Breast epithelium (tissue), 4 donors: ENCODE results near the gene CCL21. TPM values are rescaled to one million over a fixed set of nuclear protein-coding genes. Genes with fewer than 3 reads are reported as not detected.

Experiments
- DNase-seq, 2 donors: peaks; one replicate each; pipeline ENCODE4 v3.0.0-alpha.2; 2019; ENCODE audit warnings: low spot score in 2 of 2
- H3K27ac ChIP-seq, 2 donors: fragments of 200-600 bp; sonication (generic) in 1 of 2; one replicate each; pipeline ENCODE4 v1.5.1; 2016 to 2019; ENCODE audit warnings: mild to moderate bottlenecking in 1 of 2
- H3K27me3 ChIP-seq, 2 donors: fragments of 200-600 bp; sonication (generic) in 1 of 2; one replicate each; pipeline versions ENCODE4 v1.5.1 to v1.6.0; 2017 to 2019; ENCODE audit warnings: control low read depth in 1 of 2, mild to moderate bottlenecking in 1 of 2
- H3K36me3 ChIP-seq: fragments of 200-600 bp; one replicate; pipeline ENCODE4 v1.5.1; 2019
- H3K4me1 ChIP-seq, 2 donors: fragments of 200-600 bp; sonication (generic); one replicate each; pipeline ENCODE4 v1.5.1; 2016 to 2019; ENCODE audit warnings: control low read depth in 1 of 2
- H3K4me3 ChIP-seq, 3 donors: fragments of 200-600 bp; sonication (generic); 1 replicate in 2 of 3; 2 replicates in 1 of 3; pipeline ENCODE4 v1.5.1; 2016 to 2019; ENCODE audit warnings: mild to moderate bottlenecking in 3 of 3, moderate library complexity in 2 of 3
- H3K9me3 ChIP-seq, 2 donors: fragments of 200-600 bp; sonication (generic) in 1 of 2; one replicate each; pipeline ENCODE4 v1.5.1; 2016 to 2019; ENCODE audit warnings: control low read depth in 1 of 2
- POLR2A ChIP-seq: fragments of 450-650 bp; IDR thresholded peaks from one replicate; pipeline ENCODE4 v1.6.1; 2016; ENCODE audit warnings: antibody characterized with exemption, mild to moderate bottlenecking, moderate library complexity
- POLR2AphosphoS5 ChIP-seq, 3 donors: sonication (generic); formaldehyde crosslinking; IDR thresholded peaks; one replicate each; pipeline ENCODE4 v1.6.1; 2017; ENCODE audit warnings: antibody characterized with exemption in 3 of 3
- intact Hi-C: fragments of 100-400 bp; cut with DNase I; formaldehyde crosslinking; loops from one replicate; pipeline ENCODE4 v1.15.1; 2023; ENCODE audit warnings: low total_unique reads
- total RNA-seq, 3 donors: library from RNA; depleted of rRNA; stranded (reverse); fragments of >200 nt; gene quantifications; one replicate each; pipeline ENCODE4 v1.1.0, GENCODE V29; 2016
- TF ChIP-seq, protein P1 (sequence below), 3 donors: fragments of 450-650 bp; IDR thresholded peaks; one replicate each; pipeline ENCODE4 v1.5.1; 2016 to 2017; ENCODE audit warnings: antibody characterized with exemption in 3 of 3, mild to moderate bottlenecking in 3 of 3, moderate library complexity in 3 of 3

CCL21 gene
- total RNA-seq, 3 donors from 2014 or later, result 5.9 to 84.9 (median 12.0) TPM

DNA sequence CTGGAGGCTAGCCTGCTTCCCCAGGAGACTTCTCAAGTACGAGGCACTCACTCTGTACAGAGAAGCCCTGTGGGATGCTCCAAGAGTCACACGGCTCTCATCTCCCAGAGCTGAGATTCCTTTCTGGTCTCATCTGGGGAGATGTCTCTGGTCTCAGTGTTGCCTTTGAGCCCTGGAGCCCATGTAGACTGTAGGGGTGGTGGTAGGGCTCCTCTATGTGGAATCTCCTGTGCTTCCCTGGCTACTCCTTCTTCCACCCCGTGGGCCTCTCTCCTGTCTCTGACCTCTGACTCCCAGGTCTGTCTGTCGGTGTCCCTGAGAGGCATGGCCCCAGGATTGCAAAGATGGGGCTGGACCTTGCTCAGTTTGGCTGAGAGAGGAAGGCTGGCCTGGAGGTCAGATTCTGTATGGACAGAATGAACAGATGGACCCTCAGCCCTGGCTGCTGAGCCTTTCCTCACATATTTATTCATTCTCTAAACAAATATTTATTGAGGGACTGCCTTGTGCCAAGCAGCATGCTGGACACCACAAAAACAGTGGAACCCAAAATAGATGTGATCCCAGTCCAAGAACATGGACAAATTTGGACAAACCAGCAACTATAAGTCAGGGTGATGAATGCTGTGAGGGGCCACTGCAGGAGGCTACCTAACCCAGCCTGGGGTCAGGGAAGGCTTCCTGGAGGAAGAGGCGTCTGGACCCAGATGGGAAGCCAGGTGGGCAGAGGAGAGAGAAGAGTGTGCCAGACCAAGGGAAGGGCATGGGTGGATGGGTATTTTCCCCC is 21.4 kb downstream of the CCL21 start:
- Histone ChIP-seq H3K36me3 (no peaks in the 10 kb centered on the region), H3K27me3 (no peaks in the 10 kb centered on the region), H3K4me3 (no peak overlapping the region), H3K4me1 (no peaks in the 10 kb centered on the region), H3K9me3 (no peaks in the 10 kb centered on the region), H3K27ac (peak overlapping the region in 1 of 2 donors; percentile 38)
- intact Hi-C loops, result no loop called here
- DNase-seq, result no peak
- TF ChIP-seq, protein P1, sequence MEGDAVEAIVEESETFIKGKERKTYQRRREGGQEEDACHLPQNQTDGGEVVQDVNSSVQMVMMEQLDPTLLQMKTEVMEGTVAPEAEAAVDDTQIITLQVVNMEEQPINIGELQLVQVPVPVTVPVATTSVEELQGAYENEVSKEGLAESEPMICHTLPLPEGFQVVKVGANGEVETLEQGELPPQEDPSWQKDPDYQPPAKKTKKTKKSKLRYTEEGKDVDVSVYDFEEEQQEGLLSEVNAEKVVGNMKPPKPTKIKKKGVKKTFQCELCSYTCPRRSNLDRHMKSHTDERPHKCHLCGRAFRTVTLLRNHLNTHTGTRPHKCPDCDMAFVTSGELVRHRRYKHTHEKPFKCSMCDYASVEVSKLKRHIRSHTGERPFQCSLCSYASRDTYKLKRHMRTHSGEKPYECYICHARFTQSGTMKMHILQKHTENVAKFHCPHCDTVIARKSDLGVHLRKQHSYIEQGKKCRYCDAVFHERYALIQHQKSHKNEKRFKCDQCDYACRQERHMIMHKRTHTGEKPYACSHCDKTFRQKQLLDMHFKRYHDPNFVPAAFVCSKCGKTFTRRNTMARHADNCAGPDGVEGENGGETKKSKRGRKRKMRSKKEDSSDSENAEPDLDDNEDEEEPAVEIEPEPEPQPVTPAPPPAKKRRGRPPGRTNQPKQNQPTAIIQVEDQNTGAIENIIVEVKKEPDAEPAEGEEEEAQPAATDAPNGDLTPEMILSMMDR (IDR thresholded peaks at IDR 0.05), result no peak
- TF ChIP-seq POLR2A, result no peak
- no peak for TF ChIP-seq POLR2AphosphoS5 (IDR thresholded peaks at IDR 0.05)

DNA sequence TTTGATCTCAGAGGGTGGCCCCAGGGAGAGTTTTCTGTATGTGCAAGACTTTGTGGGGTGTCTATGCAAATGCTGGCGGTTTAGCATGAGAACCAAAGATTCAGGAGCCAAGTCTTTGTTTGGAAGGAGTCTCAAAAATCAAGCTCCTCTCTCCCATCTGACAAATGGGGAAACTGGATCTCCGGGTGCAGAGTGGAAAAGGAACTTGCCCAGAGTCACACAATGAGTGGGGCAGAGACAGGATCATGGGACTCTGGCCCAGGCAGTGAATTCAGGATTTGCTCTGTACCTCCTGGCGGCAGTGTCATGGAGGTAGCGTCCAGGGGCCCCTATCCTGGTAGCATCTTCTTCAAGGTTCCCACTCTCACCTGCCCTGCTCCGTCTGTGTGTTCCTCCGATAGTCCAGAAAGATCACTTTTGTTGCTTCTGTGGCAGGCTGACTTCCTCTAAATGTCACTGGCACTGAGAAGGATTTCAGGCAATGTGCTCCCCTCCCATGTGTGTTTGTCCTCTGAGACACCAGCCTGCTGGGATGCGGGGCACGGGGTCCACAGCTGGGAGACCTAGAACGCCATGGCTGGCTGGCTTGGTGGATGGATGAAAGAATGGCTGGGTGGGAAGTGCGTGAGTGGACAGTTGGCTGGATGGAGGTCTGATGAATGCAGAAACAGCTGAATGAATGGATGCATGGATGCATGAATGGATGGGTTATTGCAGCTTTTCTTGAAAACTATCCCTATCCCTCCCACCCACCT is 22.5 kb downstream of the CCL21 start:
- H3K4me1 ChIP-seq, result no peaks in the 10 kb centered on the region
- intact Hi-C loops, result no loop called here

DNA sequence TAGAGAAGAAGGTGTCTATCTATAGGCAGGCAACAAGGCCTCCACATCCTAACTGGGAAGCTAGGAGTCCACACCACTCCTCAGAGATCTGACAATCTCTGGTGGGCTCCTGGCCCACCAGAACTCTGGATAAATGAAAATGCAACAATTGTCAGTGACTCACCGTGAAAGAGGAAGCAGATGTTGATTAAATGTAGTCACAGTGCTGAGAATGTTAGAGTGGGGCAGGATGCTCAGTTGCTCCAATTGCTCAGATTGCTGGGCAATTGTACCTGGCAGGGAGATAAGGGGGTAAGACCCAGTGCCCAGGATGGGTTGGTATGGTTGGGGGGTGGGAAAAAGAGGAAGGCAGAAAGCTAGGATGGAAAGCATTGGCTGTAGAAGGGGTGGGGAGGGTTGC is 23.2 kb downstream of the CCL21 start:
- no peaks in the 10 kb centered on the region for H3K9me3 ChIP-seq
- no peaks in the 10 kb centered on the region for H3K36me3 ChIP-seq
- no peak for TF ChIP-seq POLR2A
- no peak for TF ChIP-seq POLR2AphosphoS5 (IDR thresholded peaks at IDR 0.05)
- TF ChIP-seq, protein P1 (IDR thresholded peaks at IDR 0.05), result no peak
- no peaks in the 10 kb centered on the region for H3K4me1 ChIP-seq
- no peaks in the 10 kb centered on the region for H3K27me3 ChIP-seq
- DNase-seq, result no peak
- H3K27ac ChIP-seq, result peak overlapping the region in 1 of 2 donors; percentile 85
- intact Hi-C loops, result no loop called here
- H3K4me3 ChIP-seq, result no peak overlapping the region

More for the DNA sequence above, 22.5 kb downstream of the CCL21 start:
- DNase-seq, result no peak
- no peaks in the 10 kb centered on the region for H3K27me3 ChIP-seq
- H3K36me3 ChIP-seq, result no peaks in the 10 kb centered on the region
- peak overlapping the region in 1 of 2 donors; percentile 61 for H3K27ac ChIP-seq
- H3K9me3 ChIP-seq, result no peaks in the 10 kb centered on the region
- TF ChIP-seq POLR2AphosphoS5 (IDR thresholded peaks at IDR 0.05) (no peak), POLR2A (no peak)
- TF ChIP-seq, protein P1 (IDR thresholded peaks at IDR 0.05), result no peak
- no peak overlapping the region for H3K4me3 ChIP-seq

DNA sequence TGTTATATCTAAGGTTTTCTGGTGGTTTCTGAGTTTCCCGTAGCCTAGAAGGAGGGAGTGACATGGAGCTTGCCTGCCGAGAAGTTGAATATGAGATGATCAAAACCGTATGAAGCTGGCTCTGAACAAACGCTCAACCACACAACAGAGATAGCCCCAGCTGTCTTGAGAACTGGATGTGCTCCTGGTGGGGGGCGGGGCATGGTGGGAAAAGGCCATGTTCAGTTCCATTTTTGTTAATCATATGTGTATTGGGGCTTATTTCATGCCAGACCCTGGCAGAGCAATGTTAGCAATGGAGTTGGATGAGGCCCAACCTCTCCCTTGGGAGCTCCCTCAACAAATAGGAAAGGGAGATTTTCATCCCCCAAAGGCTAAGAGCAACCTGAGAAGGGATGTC is 23.7 kb downstream of the CCL21 start:
- Histone ChIP-seq H3K27ac (peak overlapping the region in 1 of 2 donors; percentile 85), H3K9me3 (no peaks in the 10 kb centered on the region), H3K4me1 (no peaks in the 10 kb centered on the region), H3K36me3 (no peaks in the 10 kb centered on the region), H3K27me3 (no peaks in the 10 kb centered on the region), H3K4me3 (no peak overlapping the region)
- intact Hi-C loops, result no loop called here
- TF ChIP-seq, protein P1 (IDR thresholded peaks at IDR 0.05), result no peak
- TF ChIP-seq POLR2A (no peak), POLR2AphosphoS5 (IDR thresholded peaks at IDR 0.05) (no peak)
- no peak for DNase-seq

DNA sequence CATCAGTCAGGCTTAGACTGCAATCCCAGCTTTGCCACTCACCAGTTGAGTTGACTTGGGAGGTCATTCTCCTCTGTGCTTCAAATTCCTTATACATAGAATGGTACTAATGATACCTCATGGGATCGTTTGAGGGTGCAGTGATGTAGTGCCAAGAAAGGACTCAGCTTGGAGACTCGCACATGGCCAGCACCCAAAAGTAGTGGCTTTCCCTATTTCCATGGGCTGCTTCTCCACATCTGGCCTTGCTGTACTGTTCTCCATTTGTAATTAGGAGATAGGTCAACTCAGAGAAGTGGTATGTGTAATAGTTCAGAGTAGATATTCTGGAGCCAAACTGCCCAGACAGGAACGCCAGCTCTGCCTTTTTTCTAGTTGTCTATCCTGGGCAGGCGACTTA is 24.3 kb downstream of the CCL21 start:
- intact Hi-C loops, result no loop called here
- H3K36me3 ChIP-seq, result no peaks in the 10 kb centered on the region
- no peaks in the 10 kb centered on the region for H3K4me1 ChIP-seq
- H3K4me3 ChIP-seq, result no peak overlapping the region
- peak overlapping the region in 1 of 2 donors; percentile 85 for H3K27ac ChIP-seq
- H3K27me3 ChIP-seq, result no peaks in the 10 kb centered on the region
- no peak for DNase-seq
- H3K9me3 ChIP-seq, result no peaks in the 10 kb centered on the region
- TF ChIP-seq POLR2A (no peak), POLR2AphosphoS5 (IDR thresholded peaks at IDR 0.05) (no peak)
- TF ChIP-seq, protein P1 (IDR thresholded peaks at IDR 0.05), result no peak
